Measurements from ENCODE around the gene SOST.
"Not testable (repeated sequence)": the region's sequence is repeated elsewhere in the genome, so short reads cannot be mapped to it uniquely, and the experiment has no call there.

- not testable (repeated sequence) for TF ChIP-seq SOX15 (CRISPR knock-in tag; IDR thresholded peaks at IDR 0.05); SP1 (CRISPR knock-in tag; conservative IDR thresholded peaks at IDR 0.05); ZNF232 (CRISPR knock-in tag; IDR thresholded peaks at IDR 0.05); CBFB (CRISPR knock-in tag; IDR thresholded peaks at IDR 0.05; ENCODE audit: low read depth)
- TF ChIP-seq, protein P1, sequence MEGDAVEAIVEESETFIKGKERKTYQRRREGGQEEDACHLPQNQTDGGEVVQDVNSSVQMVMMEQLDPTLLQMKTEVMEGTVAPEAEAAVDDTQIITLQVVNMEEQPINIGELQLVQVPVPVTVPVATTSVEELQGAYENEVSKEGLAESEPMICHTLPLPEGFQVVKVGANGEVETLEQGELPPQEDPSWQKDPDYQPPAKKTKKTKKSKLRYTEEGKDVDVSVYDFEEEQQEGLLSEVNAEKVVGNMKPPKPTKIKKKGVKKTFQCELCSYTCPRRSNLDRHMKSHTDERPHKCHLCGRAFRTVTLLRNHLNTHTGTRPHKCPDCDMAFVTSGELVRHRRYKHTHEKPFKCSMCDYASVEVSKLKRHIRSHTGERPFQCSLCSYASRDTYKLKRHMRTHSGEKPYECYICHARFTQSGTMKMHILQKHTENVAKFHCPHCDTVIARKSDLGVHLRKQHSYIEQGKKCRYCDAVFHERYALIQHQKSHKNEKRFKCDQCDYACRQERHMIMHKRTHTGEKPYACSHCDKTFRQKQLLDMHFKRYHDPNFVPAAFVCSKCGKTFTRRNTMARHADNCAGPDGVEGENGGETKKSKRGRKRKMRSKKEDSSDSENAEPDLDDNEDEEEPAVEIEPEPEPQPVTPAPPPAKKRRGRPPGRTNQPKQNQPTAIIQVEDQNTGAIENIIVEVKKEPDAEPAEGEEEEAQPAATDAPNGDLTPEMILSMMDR (IDR thresholded peaks at IDR 0.05): not testable (repeated sequence)
Observed at GRCh38 chr17:43792668-43793067, 34.1 kb upstream of the SOST start.

Data from WTC11 (cell line).